ENCODE results near the gene CAV3.
"Not testable (repeated sequence)": the region's sequence is repeated elsewhere in the genome, so short reads cannot be mapped to it uniquely, and the experiment has no call there.

The CAV3 gene

DNA sequence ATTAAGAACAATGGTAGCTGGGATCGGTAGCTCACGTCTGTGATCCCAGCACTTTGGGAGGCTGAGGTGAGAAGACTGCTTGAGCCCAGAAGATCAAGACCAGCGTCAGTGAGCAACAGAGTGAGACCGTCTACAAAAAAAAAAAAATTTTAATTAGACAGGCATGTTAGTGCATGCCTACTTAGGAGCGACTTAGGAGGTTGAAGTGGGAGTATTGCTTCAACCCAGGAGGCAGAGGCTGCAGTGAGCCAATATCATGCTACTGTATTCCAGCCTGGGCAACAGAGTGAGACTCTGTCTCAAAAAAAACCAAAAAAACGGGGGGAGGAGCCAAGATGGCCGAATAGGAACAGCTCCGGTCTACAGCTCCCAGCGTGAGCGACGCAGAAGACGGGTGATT, 17.8 kb upstream of the CAV3 start:
- H3K36me3 ChIP-seq (ENCODE audit: control insufficient read depth, insufficient read depth, low read length); H3K9ac ChIP-seq (ENCODE audit: low read depth, low read length); H3K4me1 ChIP-seq (ENCODE audit: control insufficient read depth, insufficient read depth, low read length); H3K4me3 ChIP-seq (ENCODE audit: low read depth, low read length); H3K9me3 ChIP-seq (ENCODE audit: control insufficient read depth, insufficient read depth, low read length); H3K27ac ChIP-seq (ENCODE audit: low read depth, low read length): not testable (repeated sequence)
- H3K27me3 ChIP-seq (ENCODE audit: control insufficient read depth, insufficient read depth, low read length) = peaks cover 60% of the 10 kb centered on the region

DNA sequence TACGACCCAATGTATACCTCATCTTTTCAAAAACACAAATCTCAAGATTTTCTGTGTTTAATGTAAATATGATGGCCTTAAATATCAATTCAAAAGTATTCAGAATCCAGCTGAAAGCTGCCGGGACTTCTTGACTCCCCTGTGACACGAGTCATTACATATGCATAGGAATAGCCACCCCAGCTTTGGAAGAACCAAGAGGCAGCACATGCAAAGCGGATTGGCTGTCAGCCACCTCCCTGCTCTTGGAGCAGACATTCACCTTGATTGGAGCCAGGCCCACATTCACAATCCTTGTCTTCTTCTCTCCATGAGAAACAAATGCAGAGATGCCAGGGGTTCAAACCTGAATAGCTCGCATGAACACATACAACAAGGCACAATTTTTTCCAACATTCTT, 10.8 kb upstream of the CAV3 start:
- Histone ChIP-seq H3K27ac (ENCODE audit: low read depth, low read length) (no peak overlapping the region), H3K36me3 (ENCODE audit: control insufficient read depth, insufficient read depth, low read length) (no peaks in the 10 kb centered on the region), H3K9ac (ENCODE audit: low read depth, low read length) (no peak overlapping the region), H3K9me3 (ENCODE audit: control insufficient read depth, insufficient read depth, low read length) (no peaks in the 10 kb centered on the region), H3K4me1 (ENCODE audit: control insufficient read depth, insufficient read depth, low read length) (0 out of 2 replicates have a peak, but pooled peaks cover 2% of the 10 kb centered on the region), H3K4me3 (ENCODE audit: low read depth, low read length) (no peak overlapping the region), H3K27me3 (ENCODE audit: control insufficient read depth, insufficient read depth, low read length) (peaks cover 13% of the 10 kb centered on the region; the same call in 1 of the 2 replicates)

DNA sequence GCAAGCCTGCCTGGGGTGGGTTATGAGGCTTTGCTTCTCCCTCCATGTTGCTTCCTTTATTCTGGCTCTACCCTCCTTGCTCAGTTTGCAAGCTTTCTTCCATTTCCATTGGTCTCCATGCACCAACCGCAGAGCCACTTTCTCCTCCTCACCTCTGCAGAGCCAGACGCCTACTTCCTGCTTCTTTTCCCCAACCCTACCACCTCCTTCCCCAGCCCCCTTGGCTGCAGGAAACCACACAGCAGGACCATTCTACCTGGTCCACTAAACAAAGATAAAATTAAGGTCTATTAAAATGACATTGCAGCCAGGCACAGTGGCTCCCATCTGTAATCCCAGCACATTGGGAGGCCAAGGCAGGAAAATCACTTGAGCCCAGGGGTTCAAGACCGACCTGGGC, 10.0 kb upstream of the CAV3 start:
- Histone ChIP-seq H3K27ac (ENCODE audit: low read depth, low read length) (no peak overlapping the region), H3K36me3 (ENCODE audit: control insufficient read depth, insufficient read depth, low read length) (no peaks in the 10 kb centered on the region), H3K4me1 (ENCODE audit: control insufficient read depth, insufficient read depth, low read length) (0 out of 2 replicates have a peak, but pooled peaks cover 2% of the 10 kb centered on the region), H3K27me3 (ENCODE audit: control insufficient read depth, insufficient read depth, low read length) (peaks cover 9% of the 10 kb centered on the region; the same call in 1 of the 2 replicates), H3K4me3 (ENCODE audit: low read depth, low read length) (no peak overlapping the region), H3K9me3 (ENCODE audit: control insufficient read depth, insufficient read depth, low read length) (no peaks in the 10 kb centered on the region), H3K9ac (ENCODE audit: low read depth, low read length) (no peak overlapping the region)

DNA sequence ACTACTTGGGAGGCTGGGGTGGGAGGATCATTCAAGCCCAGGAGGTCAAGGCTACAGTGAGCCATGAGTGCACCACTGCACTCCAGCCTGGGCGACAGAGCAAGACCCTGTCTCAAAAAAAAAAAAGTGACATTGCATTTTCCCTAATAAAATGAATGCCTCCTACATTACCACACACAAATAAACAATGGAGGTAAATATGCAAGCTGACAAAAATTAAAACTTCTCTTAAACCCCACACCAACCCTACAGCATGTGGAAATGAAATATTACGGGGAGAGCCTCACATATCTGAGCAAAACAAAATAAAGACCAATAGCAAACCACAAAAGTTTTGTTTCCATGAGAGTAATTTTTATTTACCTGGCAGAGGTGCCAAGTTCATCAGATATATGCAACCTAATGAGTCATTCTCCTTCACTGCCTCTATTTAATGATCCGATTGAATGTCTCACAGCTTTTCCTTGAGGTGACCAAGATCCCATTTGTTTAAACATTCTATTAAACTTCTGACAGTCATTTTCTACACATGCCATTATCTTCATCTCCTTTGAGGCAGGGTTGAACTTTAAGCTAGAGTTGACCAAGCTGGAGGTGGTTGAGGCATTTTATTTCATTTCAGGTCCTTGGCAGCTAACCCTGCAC, 9.4 kb upstream of the CAV3 start:
- no peak overlapping the region for H3K4me3 ChIP-seq (ENCODE audit: low read depth, low read length)
- H3K4me1 ChIP-seq (ENCODE audit: control insufficient read depth, insufficient read depth, low read length) = 0 out of 2 replicates have a peak, but pooled peaks cover 2% of the 10 kb centered on the region
- no peaks in the 10 kb centered on the region for H3K36me3 ChIP-seq (ENCODE audit: control insufficient read depth, insufficient read depth, low read length)
- H3K9ac ChIP-seq (ENCODE audit: low read depth, low read length) = no peak overlapping the region
- peaks cover 9% of the 10 kb centered on the region; the same call in 1 of the 2 replicates for H3K27me3 ChIP-seq (ENCODE audit: control insufficient read depth, insufficient read depth, low read length)
- H3K27ac ChIP-seq (ENCODE audit: low read depth, low read length) = no peak overlapping the region
- H3K9me3 ChIP-seq (ENCODE audit: control insufficient read depth, insufficient read depth, low read length) = no peaks in the 10 kb centered on the region

DNA sequence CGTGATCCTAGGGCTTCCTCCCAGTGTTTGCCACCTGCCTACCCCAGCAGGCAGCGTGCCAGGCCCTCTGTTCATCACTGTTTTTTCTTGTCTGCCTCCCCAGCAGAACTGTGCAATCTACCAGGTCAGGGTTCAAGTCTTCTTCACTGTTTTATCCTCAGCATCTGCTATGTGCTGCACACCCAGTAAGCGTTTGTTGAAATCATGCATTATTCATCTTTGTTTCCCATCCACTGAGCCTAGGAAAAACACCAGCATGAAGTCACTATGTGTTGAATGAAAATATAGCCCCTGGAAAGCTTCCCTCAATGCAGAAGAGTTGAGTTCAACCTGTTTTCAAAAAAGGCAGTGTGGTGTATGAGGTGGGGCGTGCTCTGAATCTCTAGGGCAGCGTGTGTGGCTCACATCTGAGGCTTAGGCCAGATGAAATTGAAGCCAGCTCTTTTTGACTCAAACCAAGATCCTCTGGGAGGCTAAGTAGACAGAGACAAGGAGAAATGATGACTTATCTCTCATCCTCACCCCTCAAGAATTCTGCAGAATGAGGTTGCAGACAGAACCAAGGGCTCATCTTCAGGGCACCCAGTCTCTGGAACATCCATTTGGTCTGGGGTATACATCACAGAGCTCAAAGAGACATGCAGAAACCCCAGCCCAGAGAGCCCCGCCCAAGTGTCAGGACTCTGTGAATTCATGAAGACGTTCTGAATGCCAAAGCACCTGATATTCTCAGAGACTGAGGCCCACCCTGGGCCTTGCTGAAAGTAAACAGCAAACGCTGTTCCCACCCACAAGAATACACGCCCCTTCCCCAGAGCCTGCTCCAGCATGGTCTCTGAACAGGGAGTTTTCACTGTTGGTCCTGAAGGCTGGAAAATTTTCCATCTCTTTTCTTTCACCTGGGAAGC, 5.7 kb upstream of the CAV3 start:
- no peaks in the 10 kb centered on the region for H3K9me3 ChIP-seq (ENCODE audit: control insufficient read depth, insufficient read depth, low read length)
- H3K36me3 ChIP-seq (ENCODE audit: control insufficient read depth, insufficient read depth, low read length) = no peaks in the 10 kb centered on the region
- H3K27ac ChIP-seq (ENCODE audit: low read depth, low read length) = no peak overlapping the region
- no peak overlapping the region for H3K4me3 ChIP-seq (ENCODE audit: low read depth, low read length)
- H3K9ac ChIP-seq (ENCODE audit: low read depth, low read length) = no peak overlapping the region
- peaks cover 5% of the 10 kb centered on the region; the same call in 1 of the 2 replicates for H3K4me1 ChIP-seq (ENCODE audit: control insufficient read depth, insufficient read depth, low read length)
- 0 out of 2 replicates have a peak, but pooled peaks cover 9% of the 10 kb centered on the region for H3K27me3 ChIP-seq (ENCODE audit: control insufficient read depth, insufficient read depth, low read length)

DNA sequence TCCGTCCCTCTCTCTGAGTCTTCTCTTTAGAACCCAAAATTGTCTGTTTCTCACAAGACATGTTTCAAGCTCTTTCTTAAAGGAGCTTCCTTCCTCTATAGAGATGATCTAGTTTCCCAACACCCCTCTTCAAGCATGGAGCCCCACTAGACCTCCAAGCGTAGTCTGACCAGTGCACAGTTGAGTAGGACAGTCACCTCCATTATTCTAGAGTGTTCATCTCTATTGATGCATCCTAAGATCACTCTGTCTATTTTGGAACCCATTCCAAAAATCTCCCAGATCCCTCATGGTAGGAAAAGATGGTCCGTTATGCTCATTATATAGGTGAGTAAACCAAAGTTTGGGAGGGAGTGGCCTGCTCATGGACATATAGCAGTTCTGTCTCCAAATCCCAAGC, 4.1 kb upstream of the CAV3 start:
- H3K9ac ChIP-seq (ENCODE audit: low read depth, low read length) = no peak overlapping the region

DNA sequence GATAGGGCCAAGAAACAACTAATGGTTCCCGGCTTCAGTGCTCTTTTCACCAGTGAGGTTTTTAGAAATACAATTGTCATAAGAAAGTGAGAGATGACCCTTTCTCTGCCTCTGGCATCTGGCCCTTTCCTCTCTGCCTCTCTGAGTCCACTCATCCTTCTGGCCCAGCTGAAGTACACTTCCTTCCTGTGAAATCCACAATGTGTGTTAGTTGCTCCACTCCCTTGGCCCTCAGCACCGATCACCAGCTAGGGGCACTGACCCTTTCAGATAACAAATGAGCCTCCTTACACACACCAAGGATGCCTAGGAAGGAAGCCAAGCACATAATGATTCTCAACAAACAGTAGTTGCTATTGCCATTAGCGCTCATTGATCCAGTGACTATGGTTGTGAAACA, 2.9 kb upstream of the CAV3 start:
- no peak overlapping the region for H3K4me3 ChIP-seq (ENCODE audit: low read depth, low read length)
- no peaks in the 10 kb centered on the region for H3K27me3 ChIP-seq (ENCODE audit: control insufficient read depth, insufficient read depth, low read length)
- H3K9me3 ChIP-seq (ENCODE audit: control insufficient read depth, insufficient read depth, low read length) = no peaks in the 10 kb centered on the region
- peaks cover 2% of the 10 kb centered on the region; the same call in 1 of the 2 replicates for H3K4me1 ChIP-seq (ENCODE audit: control insufficient read depth, insufficient read depth, low read length)
- H3K9ac ChIP-seq (ENCODE audit: low read depth, low read length) = no peak overlapping the region
- no peak overlapping the region for H3K27ac ChIP-seq (ENCODE audit: low read depth, low read length)
- H3K36me3 ChIP-seq (ENCODE audit: control insufficient read depth, insufficient read depth, low read length) = no peaks in the 10 kb centered on the region

More for the DNA sequence above, 4.1 kb upstream of the CAV3 start:
- Histone ChIP-seq H3K27me3 (ENCODE audit: control insufficient read depth, insufficient read depth, low read length) (no peaks in the 10 kb centered on the region), H3K4me1 (ENCODE audit: control insufficient read depth, insufficient read depth, low read length) (peaks cover 2% of the 10 kb centered on the region; the same call in 1 of the 2 replicates), H3K36me3 (ENCODE audit: control insufficient read depth, insufficient read depth, low read length) (no peaks in the 10 kb centered on the region), H3K27ac (ENCODE audit: low read depth, low read length) (no peak overlapping the region), H3K4me3 (ENCODE audit: low read depth, low read length) (no peak overlapping the region), H3K9me3 (ENCODE audit: control insufficient read depth, insufficient read depth, low read length) (no peaks in the 10 kb centered on the region)

DNA sequence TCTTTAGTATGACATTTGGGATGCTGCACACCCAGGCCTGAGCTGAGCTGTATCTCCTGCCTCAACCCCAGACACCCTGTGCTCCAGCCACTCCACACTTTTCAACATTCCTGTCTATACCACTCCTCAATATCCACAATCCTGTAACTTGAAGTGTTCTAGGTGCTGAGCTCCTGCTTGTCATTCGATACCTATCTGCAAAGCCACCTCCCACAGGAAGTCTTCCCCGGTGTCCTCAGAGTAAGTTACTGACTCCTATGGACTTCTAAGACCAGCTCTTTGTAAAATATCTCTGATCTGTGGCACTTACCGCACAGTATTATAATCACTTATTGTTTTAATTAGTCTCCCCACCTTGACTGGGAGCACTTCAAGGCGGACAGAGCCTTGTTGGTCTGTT, 1.2 kb upstream of the CAV3 start:
- H3K9me3 ChIP-seq (ENCODE audit: control insufficient read depth, insufficient read depth, low read length) = no peaks in the 10 kb centered on the region
- no peaks in the 10 kb centered on the region for H3K36me3 ChIP-seq (ENCODE audit: control insufficient read depth, insufficient read depth, low read length)
- no peaks in the 10 kb centered on the region for H3K27me3 ChIP-seq (ENCODE audit: control insufficient read depth, insufficient read depth, low read length)
- no peak overlapping the region for H3K4me3 ChIP-seq (ENCODE audit: low read depth, low read length)
- H3K4me1 ChIP-seq (ENCODE audit: control insufficient read depth, insufficient read depth, low read length) = peaks cover 2% of the 10 kb centered on the region; the same call in 1 of the 2 replicates
- H3K27ac ChIP-seq (ENCODE audit: low read depth, low read length) = no peak overlapping the region
- H3K9ac ChIP-seq (ENCODE audit: low read depth, low read length) = no peak overlapping the region

DNA sequence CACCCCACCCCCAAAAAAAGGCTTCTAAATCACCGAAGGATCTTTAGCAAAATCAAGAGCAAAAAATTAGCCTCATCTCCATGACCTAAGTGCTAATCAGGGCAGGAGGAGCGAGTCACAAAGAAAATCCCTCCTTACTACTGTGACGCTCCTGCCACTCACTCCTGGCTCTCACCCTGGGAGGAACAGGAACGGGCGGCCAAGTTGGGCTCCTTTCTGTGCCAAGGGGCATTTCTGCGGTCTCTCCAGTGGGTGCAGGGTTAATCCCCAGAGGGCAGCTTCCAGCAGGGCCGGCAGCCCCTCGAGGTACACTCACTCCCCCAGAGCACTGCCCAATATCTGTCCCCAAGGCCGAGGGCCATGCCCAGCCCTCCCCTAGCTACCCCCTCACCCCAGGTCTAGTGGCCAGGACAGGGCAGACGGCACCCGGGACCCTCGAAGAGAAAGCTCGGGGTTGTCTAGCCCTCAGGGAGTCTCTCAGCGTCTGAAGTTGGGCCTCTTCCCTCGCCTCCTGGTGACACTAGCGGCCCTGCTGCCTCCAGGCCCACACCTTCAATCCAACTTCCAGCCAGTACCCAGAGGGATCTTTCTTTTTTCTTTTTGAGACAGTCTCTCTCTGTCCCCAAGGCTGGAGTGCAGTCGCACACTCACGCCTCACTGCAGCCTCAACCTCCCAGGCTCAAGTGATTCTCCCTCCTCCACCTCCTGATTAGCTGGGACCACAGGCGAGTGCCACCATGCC, 706 bp downstream of the CAV3 start:
- no peaks in the 10 kb centered on the region for H3K9me3 ChIP-seq (ENCODE audit: control insufficient read depth, insufficient read depth, low read length)
- no peak overlapping the region for H3K9ac ChIP-seq (ENCODE audit: low read depth, low read length)
- H3K4me3 ChIP-seq (ENCODE audit: low read depth, low read length) = no peak overlapping the region
- no peak overlapping the region for H3K27ac ChIP-seq (ENCODE audit: low read depth, low read length)
- H3K36me3 ChIP-seq (ENCODE audit: control insufficient read depth, insufficient read depth, low read length) = no peaks in the 10 kb centered on the region
- H3K4me1 ChIP-seq (ENCODE audit: control insufficient read depth, insufficient read depth, low read length) = peaks cover 2% of the 10 kb centered on the region; the same call in 1 of the 2 replicates
- H3K27me3 ChIP-seq (ENCODE audit: control insufficient read depth, insufficient read depth, low read length) = no peaks in the 10 kb centered on the region

DNA sequence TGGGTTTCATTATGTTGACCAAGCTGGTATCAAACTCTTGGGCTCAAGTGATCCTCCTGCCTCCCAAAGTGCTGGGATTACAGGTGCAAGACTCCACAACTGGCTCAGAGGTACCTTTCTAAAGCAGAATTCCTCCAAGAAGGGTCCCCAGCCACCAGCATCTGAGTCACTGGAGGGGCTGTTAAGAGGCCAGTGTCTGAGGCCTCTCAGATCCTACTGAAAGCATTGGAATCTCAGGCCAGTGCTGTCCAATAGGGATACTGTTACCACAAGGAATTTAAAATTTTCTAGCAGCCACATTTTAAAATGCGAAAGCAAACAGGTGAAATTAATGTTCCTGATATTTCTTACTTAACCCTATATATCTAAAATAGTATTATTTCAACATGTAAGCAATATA, 1.3 kb downstream of the CAV3 start:
- H3K27ac ChIP-seq (ENCODE audit: low read depth, low read length) = no peak overlapping the region
- no peaks in the 10 kb centered on the region for H3K27me3 ChIP-seq (ENCODE audit: control insufficient read depth, insufficient read depth, low read length)
- no peaks in the 10 kb centered on the region for H3K9me3 ChIP-seq (ENCODE audit: control insufficient read depth, insufficient read depth, low read length)
- H3K4me3 ChIP-seq (ENCODE audit: low read depth, low read length) = no peak overlapping the region
- H3K9ac ChIP-seq (ENCODE audit: low read depth, low read length) = no peak overlapping the region
- peaks cover 2% of the 10 kb centered on the region; the same call in 1 of the 2 replicates for H3K4me1 ChIP-seq (ENCODE audit: control insufficient read depth, insufficient read depth, low read length)
- no peaks in the 10 kb centered on the region for H3K36me3 ChIP-seq (ENCODE audit: control insufficient read depth, insufficient read depth, low read length)
